Gastrocnemius medialis (tissue), 4 donors: ENCODE results near the gene OBP2A.

Experiments used
- CTCF ChIP-seq, 5 experiments: fragments of 450-650 bp in 3 of 5; fragments of 200-600 bp in 2 of 5; sonication (generic) in 2 of 5; IDR thresholded peaks in 4 of 5; conservative IDR thresholded peaks in 1 of 5; 1 replicate in 4 of 5; 2 replicates in 1 of 5; pipeline ENCODE4 v1.5.1; 2016 to 2019; ENCODE audit warnings: antibody characterized with exemption in 5 of 5, mild to moderate bottlenecking in 3 of 5, moderate library complexity in 3 of 5
- POLR2A ChIP-seq, 2 donors: fragments of 450-650 bp; IDR thresholded peaks; one replicate each; pipeline ENCODE4 v1.6.1; 2017; ENCODE audit warnings: antibody characterized with exemption in 2 of 2, mild to moderate bottlenecking in 2 of 2, moderate library complexity in 2 of 2

GRCh38 chr9:135515083-135515951, 30.6 kb upstream of the OBP2A start:
- no peak for TF ChIP-seq POLR2A (IDR thresholded peaks at IDR 0.05)
- TF ChIP-seq CTCF (IDR thresholded peaks at IDR 0.05 in 4 of 5, conservative IDR thresholded peaks at IDR 0.05 in 1 of 5) = no peak
